ENCODE results near the gene PTK7.

DNA sequence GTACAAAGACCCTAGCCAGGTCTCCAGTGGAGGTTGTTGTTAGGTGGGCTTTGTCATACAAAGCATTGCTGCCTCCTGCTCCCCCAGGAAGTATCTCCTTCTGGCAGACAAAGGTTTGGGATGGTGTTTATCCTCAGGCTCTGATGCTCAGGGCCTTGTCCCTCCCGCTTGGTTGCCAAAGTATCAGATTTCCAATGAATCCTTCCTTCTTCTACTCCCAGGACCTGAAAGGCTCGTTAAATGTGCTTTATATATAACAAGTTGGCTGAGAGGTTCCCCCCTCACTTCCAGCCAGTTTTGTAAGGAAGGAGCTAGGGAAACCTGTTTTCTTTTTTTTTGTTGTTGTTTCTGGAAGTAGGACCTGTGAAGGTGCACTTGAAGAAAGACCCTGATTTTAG, 14.4 kb downstream of the PTK7 start:
- TF ChIP-seq, protein P1, sequence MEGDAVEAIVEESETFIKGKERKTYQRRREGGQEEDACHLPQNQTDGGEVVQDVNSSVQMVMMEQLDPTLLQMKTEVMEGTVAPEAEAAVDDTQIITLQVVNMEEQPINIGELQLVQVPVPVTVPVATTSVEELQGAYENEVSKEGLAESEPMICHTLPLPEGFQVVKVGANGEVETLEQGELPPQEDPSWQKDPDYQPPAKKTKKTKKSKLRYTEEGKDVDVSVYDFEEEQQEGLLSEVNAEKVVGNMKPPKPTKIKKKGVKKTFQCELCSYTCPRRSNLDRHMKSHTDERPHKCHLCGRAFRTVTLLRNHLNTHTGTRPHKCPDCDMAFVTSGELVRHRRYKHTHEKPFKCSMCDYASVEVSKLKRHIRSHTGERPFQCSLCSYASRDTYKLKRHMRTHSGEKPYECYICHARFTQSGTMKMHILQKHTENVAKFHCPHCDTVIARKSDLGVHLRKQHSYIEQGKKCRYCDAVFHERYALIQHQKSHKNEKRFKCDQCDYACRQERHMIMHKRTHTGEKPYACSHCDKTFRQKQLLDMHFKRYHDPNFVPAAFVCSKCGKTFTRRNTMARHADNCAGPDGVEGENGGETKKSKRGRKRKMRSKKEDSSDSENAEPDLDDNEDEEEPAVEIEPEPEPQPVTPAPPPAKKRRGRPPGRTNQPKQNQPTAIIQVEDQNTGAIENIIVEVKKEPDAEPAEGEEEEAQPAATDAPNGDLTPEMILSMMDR (IDR thresholded peaks at IDR 0.05), result no peak
- no peak for TF ChIP-seq POLR2A (IDR thresholded peaks at IDR 0.05)
